HEK293 (cell line): Measurements from ENCODE around the gene ASTN2.

ENCODE experiments used
- CTCF ChIA-PET: fragments of 350-600 bp; formaldehyde crosslinking; extraction: SDS; loops from one replicate; lab custom pipeline; 2021; ENCODE audit warnings: antibody characterized with exemption; lab: Yijun Ruan, JAX
- POLR2A ChIA-PET: fragments of 300-600 bp; formaldehyde crosslinking; extraction: SDS; loops from one replicate; lab custom pipeline; 2020; ENCODE audit warnings: antibody characterized with exemption, inconsistent platforms; lab: Yijun Ruan, JAX
- H3K27ac ChIP-seq: fragments of 200-500 bp; sonication (Bioruptor generic); 2 replicates; pipeline ENCODE4 v1.5.1; 2014; ENCODE audit warnings: low read depth, low read length, control low read depth, inconsistent platforms; ENCODE audit errors: extremely low read depth
- H3K36me3 ChIP-seq, 2 experiments: fragments of 200-500 bp in 1 of 2; sonication (Bioruptor generic) in 1 of 2; 1 replicate in 1 of 2; 2 replicates in 1 of 2; pipeline ENCODE4 v1.5.1; 2014 to 2017; ENCODE audit warnings: inconsistent platforms in 2 of 2, low read length in 2 of 2; ENCODE audit not compliant: control insufficient read depth in 2 of 2, insufficient read depth in 1 of 2
- H3K4me1 ChIP-seq: fragments of 200-500 bp; sonication (Bioruptor generic); 2 replicates; pipeline ENCODE4 v1.5.1; 2014; ENCODE audit warnings: mild to moderate bottlenecking, low read length, inconsistent platforms; ENCODE audit not compliant: control insufficient read depth, insufficient read depth
- H3K4me3 ChIP-seq: 2 replicates; pipeline ENCODE4 v1.5.1; 2011; ENCODE audit warnings: low read depth, mild to moderate bottlenecking, control low read depth, low read length, moderate library complexity
- H3K9me3 ChIP-seq: fragments of 200-500 bp; sonication (Bioruptor generic); 2 replicates; pipeline ENCODE4 v1.5.1; 2014; ENCODE audit warnings: low read depth, low read length, inconsistent platforms; ENCODE audit not compliant: control insufficient read depth, insufficient read depth
- GLI4 ChIP-seq: fragments of 450-650 bp; formaldehyde crosslinking; IDR thresholded peaks from 2 replicates; pipeline ENCODE4 v1.5.1; 2016; ENCODE audit warnings: missing biosample characterization, missing genetic modification characterization
- RBAK ChIP-seq: fragments of 450-650 bp; formaldehyde crosslinking; IDR thresholded peaks from 2 replicates; pipeline ENCODE4 v1.5.1; 2016; ENCODE audit warnings: missing biosample characterization, missing genetic modification characterization
- SP3 ChIP-seq: fragments of 450-650 bp; formaldehyde crosslinking; IDR thresholded peaks from 2 replicates; pipeline ENCODE4 v1.5.1; 2016; ENCODE audit warnings: missing biosample characterization, missing genetic modification characterization
- WT1 ChIP-seq: fragments of 450-650 bp; formaldehyde crosslinking; IDR thresholded peaks from 2 replicates; pipeline ENCODE4 v1.5.1; 2016; ENCODE audit warnings: missing biosample characterization, missing genetic modification characterization
- ZBTB21 ChIP-seq: fragments of 450-650 bp; formaldehyde crosslinking; IDR thresholded peaks from 2 replicates; pipeline ENCODE4 v1.5.1; 2017; ENCODE audit warnings: missing biosample characterization, missing genetic modification characterization
- ZFP37 ChIP-seq: fragments of 450-650 bp; formaldehyde crosslinking; IDR thresholded peaks from 2 replicates; pipeline ENCODE4 v1.5.1; 2016; ENCODE audit warnings: missing biosample characterization, missing genetic modification characterization
- ZNF394 ChIP-seq: fragments of 450-650 bp; formaldehyde crosslinking; IDR thresholded peaks from 2 replicates; pipeline ENCODE4 v1.5.1; 2016; ENCODE audit warnings: missing biosample characterization, missing genetic modification characterization, mild to moderate bottlenecking, moderate library complexity, borderline replicate concordance
- ZNF473 ChIP-seq: fragments of 450-650 bp; formaldehyde crosslinking; IDR thresholded peaks from 2 replicates; pipeline ENCODE4 v1.5.1; 2017; ENCODE audit warnings: missing biosample characterization, missing genetic modification characterization
- ZNF510 ChIP-seq: fragments of 450-650 bp; formaldehyde crosslinking; IDR thresholded peaks from 2 replicates; pipeline ENCODE4 v1.5.1; 2018; ENCODE audit warnings: mild to moderate bottlenecking, missing genetic modification characterization, missing biosample characterization; ENCODE audit not compliant: insufficient replicate concordance
- ZNF596 ChIP-seq: fragments of 450-650 bp; IDR thresholded peaks from 2 replicates; pipeline ENCODE4 v1.5.0; 2018; ENCODE audit warnings: missing biosample characterization, mild to moderate bottlenecking, missing genetic modification characterization, moderate library complexity
- TF ChIP-seq, protein P1 (sequence below): fragments of 450-650 bp; formaldehyde crosslinking; IDR thresholded peaks from 2 replicates; pipeline ENCODE4 v1.5.1; 2016; ENCODE audit warnings: missing biosample characterization, missing genetic modification characterization, borderline replicate concordance
- TF ChIP-seq, protein P2 (sequence below): fragments of 450-650 bp; formaldehyde crosslinking; IDR thresholded peaks from 2 replicates; pipeline ENCODE4 v1.5.1; 2016; ENCODE audit warnings: missing biosample characterization, missing genetic modification characterization
- TF ChIP-seq, protein P3 (sequence below): sonication (generic); formaldehyde crosslinking; IDR thresholded peaks from 2 replicates; pipeline ENCODE4 v1.8.1; 2022; ENCODE audit warnings: mild to moderate bottlenecking, moderate library complexity, missing genetic modification reagents
- TF ChIP-seq, protein P4 (sequence below): fragments of 450-650 bp; IDR thresholded peaks from 2 replicates; pipeline ENCODE4 v1.5.1; 2018; ENCODE audit warnings: missing biosample characterization, mild to moderate bottlenecking, missing genetic modification characterization

Gene ASTN2

DNA sequence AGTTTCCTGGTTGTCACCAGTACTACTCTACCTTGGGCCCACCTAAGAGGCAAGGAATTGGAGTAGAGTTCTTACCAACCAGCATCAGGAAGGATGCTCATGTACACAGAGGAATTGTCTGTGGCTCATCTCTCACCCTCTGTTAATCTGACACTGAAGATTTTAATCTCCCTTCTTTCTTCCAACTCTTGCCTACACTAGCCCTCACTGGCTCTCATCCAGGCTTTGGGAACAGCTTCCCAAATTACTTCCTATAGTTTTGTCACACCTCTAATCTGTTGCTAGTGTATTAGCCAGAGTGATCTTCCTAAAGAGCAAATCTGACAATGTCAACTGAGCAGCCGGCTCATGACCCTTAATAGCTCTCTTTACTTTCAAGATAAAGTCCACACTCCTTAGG is 946.5 kb downstream of the ASTN2 start (continued):
- TF ChIP-seq, protein P1, sequence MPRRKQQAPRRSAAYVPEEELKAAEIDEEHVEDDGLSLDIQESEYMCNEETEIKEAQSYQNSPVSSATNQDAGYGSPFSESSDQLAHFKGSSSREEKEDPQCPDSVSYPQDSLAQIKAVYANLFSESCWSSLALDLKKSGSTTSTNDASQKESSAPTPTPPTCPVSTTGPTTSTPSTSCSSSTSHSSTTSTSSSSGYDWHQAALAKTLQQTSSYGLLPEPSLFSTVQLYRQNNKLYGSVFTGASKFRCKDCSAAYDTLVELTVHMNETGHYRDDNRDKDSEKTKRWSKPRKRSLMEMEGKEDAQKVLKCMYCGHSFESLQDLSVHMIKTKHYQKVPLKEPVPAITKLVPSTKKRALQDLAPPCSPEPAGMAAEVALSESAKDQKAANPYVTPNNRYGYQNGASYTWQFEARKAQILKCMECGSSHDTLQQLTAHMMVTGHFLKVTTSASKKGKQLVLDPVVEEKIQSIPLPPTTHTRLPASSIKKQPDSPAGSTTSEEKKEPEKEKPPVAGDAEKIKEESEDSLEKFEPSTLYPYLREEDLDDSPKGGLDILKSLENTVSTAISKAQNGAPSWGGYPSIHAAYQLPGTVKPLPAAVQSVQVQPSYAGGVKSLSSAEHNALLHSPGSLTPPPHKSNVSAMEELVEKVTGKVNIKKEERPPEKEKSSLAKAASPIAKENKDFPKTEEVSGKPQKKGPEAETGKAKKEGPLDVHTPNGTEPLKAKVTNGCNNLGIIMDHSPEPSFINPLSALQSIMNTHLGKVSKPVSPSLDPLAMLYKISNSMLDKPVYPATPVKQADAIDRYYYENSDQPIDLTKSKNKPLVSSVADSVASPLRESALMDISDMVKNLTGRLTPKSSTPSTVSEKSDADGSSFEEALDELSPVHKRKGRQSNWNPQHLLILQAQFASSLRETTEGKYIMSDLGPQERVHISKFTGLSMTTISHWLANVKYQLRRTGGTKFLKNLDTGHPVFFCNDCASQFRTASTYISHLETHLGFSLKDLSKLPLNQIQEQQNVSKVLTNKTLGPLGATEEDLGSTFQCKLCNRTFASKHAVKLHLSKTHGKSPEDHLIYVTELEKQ, result no peak
- TF ChIP-seq ZNF596 (tag by site-specific recombination), result no peak
- no peak for TF ChIP-seq ZNF510 (tag by site-specific recombination)
- TF ChIP-seq ZNF473, result no peak
- TF ChIP-seq GLI4 (tag by site-specific recombination), result no peak
- TF ChIP-seq, protein P2, sequence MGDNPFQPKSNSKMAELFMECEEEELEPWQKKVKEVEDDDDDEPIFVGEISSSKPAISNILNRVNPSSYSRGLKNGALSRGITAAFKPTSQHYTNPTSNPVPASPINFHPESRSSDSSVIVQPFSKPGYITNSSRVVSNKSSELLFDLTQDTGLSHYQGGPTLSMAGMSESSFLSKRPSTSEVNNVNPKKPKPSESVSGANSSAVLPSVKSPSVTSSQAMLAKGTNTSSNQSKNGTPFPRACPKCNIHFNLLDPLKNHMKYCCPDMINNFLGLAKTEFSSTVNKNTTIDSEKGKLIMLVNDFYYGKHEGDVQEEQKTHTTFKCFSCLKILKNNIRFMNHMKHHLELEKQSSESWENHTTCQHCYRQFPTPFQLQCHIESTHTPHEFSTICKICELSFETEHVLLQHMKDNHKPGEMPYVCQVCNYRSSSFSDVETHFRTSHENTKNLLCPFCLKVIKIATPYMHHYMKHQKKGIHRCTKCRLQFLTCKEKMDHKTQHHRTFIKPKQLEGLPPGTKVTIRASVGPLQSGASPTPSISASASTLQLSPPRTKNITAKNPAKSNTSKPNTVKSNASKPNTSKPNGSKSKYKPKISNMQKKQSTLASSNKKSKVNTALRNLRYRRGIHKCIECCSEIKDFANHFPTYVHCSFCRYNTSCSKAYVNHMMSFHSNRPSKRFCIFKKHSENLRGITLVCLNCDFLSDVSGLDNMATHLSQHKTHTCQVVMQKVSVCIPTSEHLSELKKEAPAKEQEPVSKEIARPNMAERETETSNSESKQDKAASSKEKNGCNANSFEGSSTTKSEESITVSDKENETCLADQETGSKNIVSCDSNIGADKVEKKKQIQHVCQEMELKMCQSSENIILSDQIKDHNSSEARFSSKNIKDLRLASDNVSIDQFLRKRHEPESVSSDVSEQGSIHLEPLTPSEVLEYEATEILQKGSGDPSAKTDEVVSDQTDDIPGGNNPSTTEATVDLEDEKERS (tag by site-specific recombination), result no peak
- TF ChIP-seq, protein P3, sequence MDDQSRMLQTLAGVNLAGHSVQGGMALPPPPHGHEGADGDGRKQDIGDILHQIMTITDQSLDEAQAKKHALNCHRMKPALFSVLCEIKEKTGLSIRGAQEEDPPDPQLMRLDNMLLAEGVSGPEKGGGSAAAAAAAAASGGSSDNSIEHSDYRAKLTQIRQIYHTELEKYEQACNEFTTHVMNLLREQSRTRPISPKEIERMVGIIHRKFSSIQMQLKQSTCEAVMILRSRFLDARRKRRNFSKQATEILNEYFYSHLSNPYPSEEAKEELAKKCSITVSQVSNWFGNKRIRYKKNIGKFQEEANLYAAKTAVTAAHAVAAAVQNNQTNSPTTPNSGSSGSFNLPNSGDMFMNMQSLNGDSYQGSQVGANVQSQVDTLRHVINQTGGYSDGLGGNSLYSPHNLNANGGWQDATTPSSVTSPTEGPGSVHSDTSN (CRISPR knock-in tag), result no peak

DNA sequence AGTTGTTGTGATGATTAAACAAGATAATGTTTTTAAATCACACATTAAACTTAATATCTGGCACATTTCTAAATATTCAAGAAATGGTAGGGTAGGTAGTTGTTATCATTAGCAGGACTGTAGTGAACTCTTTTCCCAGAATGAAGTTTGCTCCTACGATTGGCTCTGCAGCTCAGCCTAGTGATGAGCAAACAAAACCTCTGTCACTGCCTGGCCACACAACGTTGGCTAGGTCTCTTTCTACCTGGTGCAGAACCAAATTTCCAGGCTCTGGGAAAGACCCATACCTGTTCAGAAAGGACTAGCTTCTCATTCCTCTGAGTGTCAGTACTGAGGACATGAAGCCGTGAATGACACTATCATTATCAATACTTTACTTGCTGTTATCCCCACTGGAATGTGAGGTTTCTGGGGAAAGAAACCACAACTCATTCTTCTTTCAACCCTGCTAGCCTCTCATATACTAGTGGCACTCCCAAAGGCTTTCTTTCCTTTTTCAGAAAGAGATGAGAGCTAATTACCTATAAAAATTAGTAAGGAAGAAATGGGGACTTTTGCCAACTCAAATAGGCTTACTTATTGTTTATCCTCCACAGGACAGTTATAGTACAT is 947.0 kb downstream of the ASTN2 start:
- Histone ChIP-seq H3K36me3 (no peaks in the 10 kb centered on the region), H3K9me3 (no peaks in the 10 kb centered on the region), H3K4me3 (no peak overlapping the region), H3K27ac (no peak overlapping the region), H3K4me1 (no peaks in the 10 kb centered on the region)
- ChIA-PET CTCF (interaction anchor here (0.5 to 0.8 kb wide), 3 partner anchors 26 to 312 kb away, joined by 3 to 4 read pairs (median 3); no protein-coding TSS in a partner anchor), POLR2A (no interaction called here)
- TF ChIP-seq, protein P4, sequence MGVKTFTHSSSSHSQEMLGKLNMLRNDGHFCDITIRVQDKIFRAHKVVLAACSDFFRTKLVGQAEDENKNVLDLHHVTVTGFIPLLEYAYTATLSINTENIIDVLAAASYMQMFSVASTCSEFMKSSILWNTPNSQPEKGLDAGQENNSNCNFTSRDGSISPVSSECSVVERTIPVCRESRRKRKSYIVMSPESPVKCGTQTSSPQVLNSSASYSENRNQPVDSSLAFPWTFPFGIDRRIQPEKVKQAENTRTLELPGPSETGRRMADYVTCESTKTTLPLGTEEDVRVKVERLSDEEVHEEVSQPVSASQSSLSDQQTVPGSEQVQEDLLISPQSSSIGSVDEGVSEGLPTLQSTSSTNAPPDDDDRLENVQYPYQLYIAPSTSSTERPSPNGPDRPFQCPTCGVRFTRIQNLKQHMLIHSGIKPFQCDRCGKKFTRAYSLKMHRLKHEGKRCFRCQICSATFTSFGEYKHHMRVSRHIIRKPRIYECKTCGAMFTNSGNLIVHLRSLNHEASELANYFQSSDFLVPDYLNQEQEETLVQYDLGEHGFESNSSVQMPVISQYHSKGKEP (tag by site-specific recombination), result no peak
- TF ChIP-seq ZFP37 (tag by site-specific recombination), result no peak
- TF ChIP-seq ZNF596 (tag by site-specific recombination), result no peak
- TF ChIP-seq WT1 (tag by site-specific recombination), result no peak
- no peak for TF ChIP-seq SP3
- no peak for TF ChIP-seq ZBTB21 (tag by site-specific recombination)
- no peak for TF ChIP-seq ZNF394 (tag by site-specific recombination)
- no peak for TF ChIP-seq RBAK
